PC-3 (cell line): Measurements from ENCODE around the gene PAIP2. TPM values are rescaled to one million over a fixed set of nuclear protein-coding genes. Genes with fewer than 3 reads are reported as not detected.
"Not testable (repeated sequence)": the region's sequence is repeated elsewhere in the genome, so short reads cannot be mapped to it uniquely, and the experiment has no call there.

Experiments
- ATAC-seq: fragments of 200-7000 bp; cut with Tn5 transposase; 2 replicates; pipeline ENCODE4 v1.9.1; 2020; ENCODE audit warnings: mild to moderate bottlenecking, moderate library complexity
- BruUV-seq: library from RNA; stranded (reverse); fragments of 400-500 nt; replicated peaks from 2 replicates; lab custom pipeline; 2021; lab: Mats Ljungman, UMichigan
- CTCF ChIA-PET: fragments of 300-600 bp; sonication (Branson Sonifier 250); formaldehyde crosslinking; loops from one replicate; lab custom pipeline; 2022; ENCODE audit warnings: antibody characterized with exemption; lab: Charles Lee
- POLR2A ChIA-PET: fragments of 300-600 bp; sonication (Branson Sonifier 250); formaldehyde crosslinking; loops from one replicate; lab custom pipeline; 2022; ENCODE audit warnings: antibody characterized with exemption; ENCODE audit not compliant: unreplicated experiment; lab: Charles Lee
- DNase-seq: peaks from one replicate; pipeline ENCODE4 v3.0.0-alpha.2; 2015
- H2AFZ ChIP-seq: fragments of 300-600 bp; sonication (generic); 2 replicates; pipeline ENCODE4 v1.6.0; 2016; ENCODE audit warnings: antibody characterized with exemption, low read length
- H3F3A ChIP-seq: fragments of 300-600 bp; sonication (generic); one replicate; pipeline ENCODE4 v1.6.0; 2017; ENCODE audit warnings: antibody characterized with exemption, low read length, control low read depth, mild to moderate bottlenecking; ENCODE audit not compliant: unreplicated experiment
- H3K27ac ChIP-seq: fragments of 300-600 bp; sonication (generic); 2 replicates; pipeline ENCODE4 v1.5.1; 2016; ENCODE audit warnings: mild to moderate bottlenecking, low read length
- H3K27me3 ChIP-seq: fragments of 300-600 bp; sonication (generic); 2 replicates; pipeline ENCODE4 v1.6.1; 2016; ENCODE audit warnings: low read length, mixed read lengths
- H3K36me3 ChIP-seq: fragments of 300-600 bp; sonication (generic); 2 replicates; pipeline ENCODE4 v1.6.1; 2016; ENCODE audit warnings: low read depth, mixed run types, low read length, mixed read lengths
- H3K4me1 ChIP-seq: fragments of 300-600 bp; sonication (generic); 2 replicates; pipeline ENCODE4 v1.5.1; 2016; ENCODE audit warnings: low read length; ENCODE audit not compliant: insufficient read depth
- H3K4me2 ChIP-seq: fragments of 300-600 bp; sonication (generic); 2 replicates; pipeline ENCODE4 v1.6.0; 2016; ENCODE audit warnings: low read length
- H3K4me3 ChIP-seq: fragments of 300-600 bp; sonication (generic); 2 replicates; pipeline ENCODE4 v1.5.1; 2016; ENCODE audit warnings: mild to moderate bottlenecking, low read length, mixed read lengths
- H3K79me2 ChIP-seq: fragments of 300-600 bp; sonication (generic); 2 replicates; pipeline ENCODE4 v1.6.1; 2017; ENCODE audit warnings: low read length, mixed read lengths
- H3K9ac ChIP-seq: fragments of 300-600 bp; sonication (generic); 2 replicates; pipeline ENCODE4 v1.6.0; 2016; ENCODE audit warnings: mild to moderate bottlenecking, low read length
- H3K9me2 ChIP-seq: fragments of 300-600 bp; sonication (generic); replicated peaks from 2 replicates; pipeline ENCODE4 v1.6.1; 2016; ENCODE audit warnings: mixed run types, low read length, mixed read lengths
- H3K9me3 ChIP-seq: fragments of 300-600 bp; sonication (generic); 2 replicates; pipeline ENCODE4 v1.6.1; 2016; ENCODE audit warnings: low read length, mixed read lengths
- H4K20me1 ChIP-seq: fragments of 300-600 bp; sonication (generic); 2 replicates; pipeline ENCODE4 v1.6.1; 2016; ENCODE audit warnings: low read length, mixed read lengths
- CTCF ChIP-seq: fragments of 300-600 bp; sonication (generic); conservative IDR thresholded peaks from 2 replicates; pipeline ENCODE4 v1.5.1; 2017; ENCODE audit warnings: antibody characterized with exemption, low read depth, mild to moderate bottlenecking, low read length
- EZH2 ChIP-seq: fragments of 300-600 bp; sonication (generic); IDR thresholded peaks from one replicate; pipeline ENCODE4 v1.6.1; 2017; ENCODE audit warnings: antibody characterized with exemption, mild to moderate bottlenecking, low read length; ENCODE audit not compliant: unreplicated experiment
- EZH2phosphoT487 ChIP-seq: fragments of 300-600 bp; sonication (generic); IDR thresholded peaks from 2 replicates; pipeline ENCODE4 v1.6.1; 2018; ENCODE audit warnings: mild to moderate bottlenecking, antibody characterized with exemption, low read length, borderline replicate concordance
- intact Hi-C: fragments of 100-400 bp; cut with micrococcal nuclease; formaldehyde crosslinking; loops from 2 replicates; pipeline ENCODE4 v1.9.0; 2023
- total RNA-seq: library from RNA; depleted of rRNA; stranded (reverse); fragments of >200 nt; gene quantifications from 2 replicates; pipeline ENCODE4 v1.2.3, GENCODE V29; 2014

The PAIP2 gene
- total RNA-seq, 1 experiment from 2014 or later = 35.1 TPM

GRCh38 chr5:139306197-139306596 lies 35.5 kb upstream of the PAIP2 start:
- no TSS peak for BruUV-seq
- no peaks in the 10 kb centered on the region for H3F3A ChIP-seq
- CTCF ChIA-PET = no interaction called here
- no peak overlapping the region for H3K27ac ChIP-seq
- H3K4me1 ChIP-seq = peaks cover 12% of the 10 kb centered on the region; the same call in 1 of the 2 replicates
- ATAC-seq (no peak), DNase-seq (no peak)
- H3K9ac ChIP-seq = no peak overlapping the region
- intact Hi-C loops = no loop called here
- H4K20me1 ChIP-seq = peaks cover 94% of the 10 kb centered on the region
- H3K27me3 ChIP-seq = no peaks in the 10 kb centered on the region
- no peak overlapping the region for H3K4me2 ChIP-seq
- H3K9me3 ChIP-seq = no peaks in the 10 kb centered on the region
- POLR2A ChIA-PET = no interaction called here
- H3K36me3 ChIP-seq = peaks cover 14% of the 10 kb centered on the region
- no peaks in the 10 kb centered on the region for H3K9me2 ChIP-seq
- TF ChIP-seq EZH2 = no peak
- H2AFZ ChIP-seq = no peak overlapping the region
- H3K79me2 ChIP-seq = peaks cover 100% of the 10 kb centered on the region
- no peak overlapping the region for H3K4me3 ChIP-seq

- peaks cover 92% of the 10 kb centered on the region for H4K20me1 ChIP-seq
- no peak overlapping the region for H3K4me2 ChIP-seq
- BruUV-seq = no TSS peak
- DNase-seq = no peak
- H3K4me3 ChIP-seq = no peak overlapping the region
- no peaks in the 10 kb centered on the region for H3K9me2 ChIP-seq
- TF ChIP-seq EZH2phosphoT487 (no peak), EZH2 (no peak), CTCF (no peak)
- ChIA-PET POLR2A (no interaction called here), CTCF (no interaction called here)
- H3K79me2 ChIP-seq = peaks cover 100% of the 10 kb centered on the region
- H3K4me1 ChIP-seq = peaks cover 12% of the 10 kb centered on the region; the same call in 1 of the 2 replicates
- H3K9me3 ChIP-seq = no peaks in the 10 kb centered on the region
- ATAC-seq = no peak
- H2AFZ ChIP-seq = no peak overlapping the region
- no peak overlapping the region for H3K27ac ChIP-seq
- H3F3A ChIP-seq = no peaks in the 10 kb centered on the region
- H3K36me3 ChIP-seq = peaks cover 13% of the 10 kb centered on the region
- H3K9ac ChIP-seq = no peak overlapping the region
- H3K27me3 ChIP-seq = no peaks in the 10 kb centered on the region
- intact Hi-C loops = no loop called here
These were observed 34.9 kb upstream of the PAIP2 start for GRCh38 chr5:139306628-139307379.

- no peak overlapping the region for H2AFZ ChIP-seq
- ChIA-PET POLR2A (no interaction called here), CTCF (interaction anchor here (0.6 kb wide), 1 partner anchor 544 kb away, joined by 7 read pairs; no protein-coding TSS in a partner anchor)
- TF ChIP-seq CTCF (no peak), EZH2 (no peak), EZH2phosphoT487 (no peak)
- H3K9me2 ChIP-seq = no peaks in the 10 kb centered on the region
- H3K4me2 ChIP-seq = no peak overlapping the region
- ATAC-seq (no peak), DNase-seq (no peak)
- intact Hi-C loops = no loop called here
- H3K27me3 ChIP-seq = no peaks in the 10 kb centered on the region
- no TSS peak for BruUV-seq
- H3K9me3 ChIP-seq = no peaks in the 10 kb centered on the region
- H3K4me3 ChIP-seq = no peak overlapping the region
- peaks cover 12% of the 10 kb centered on the region; the same call in 1 of the 2 replicates for H3K4me1 ChIP-seq
- no peak overlapping the region for H3K27ac ChIP-seq
- H4K20me1 ChIP-seq = peaks cover 92% of the 10 kb centered on the region
- H3K36me3 ChIP-seq = peaks cover 10% of the 10 kb centered on the region
- H3K79me2 ChIP-seq = peaks cover 100% of the 10 kb centered on the region
- H3F3A ChIP-seq = no peaks in the 10 kb centered on the region
- no peak overlapping the region for H3K9ac ChIP-seq
These were observed 32.9 kb upstream of the PAIP2 start for GRCh38 chr5:139308797-139309196.

GRCh38 chr5:139310715-139311186 lies 30.9 kb upstream of the PAIP2 start:
- H3K4me2 ChIP-seq, H3K27ac ChIP-seq, intact Hi-C loops, POLR2A ChIA-PET, ATAC-seq, H3K9me2 ChIP-seq, H3F3A ChIP-seq, BruUV-seq, CTCF ChIA-PET, H2AFZ ChIP-seq, H3K9ac ChIP-seq, H3K4me3 ChIP-seq, H3K9me3 ChIP-seq, H3K27me3 ChIP-seq: not testable (repeated sequence)
- peaks cover 12% of the 10 kb centered on the region; the same call in 1 of the 2 replicates for H3K4me1 ChIP-seq
- peaks cover 91% of the 10 kb centered on the region for H4K20me1 ChIP-seq
- peaks cover 100% of the 10 kb centered on the region for H3K79me2 ChIP-seq
- peak; percentile 31 for DNase-seq
- H3K36me3 ChIP-seq = peaks cover 26% of the 10 kb centered on the region
